SH-SY5Y (cell line): ENCODE measurements around the gene PCDHB12.

Experiments used
- GATA2 ChIP-seq: IDR thresholded peaks from 2 replicates; pipeline ENCODE4 v1.6.1; 2011; ENCODE audit warnings: mild to moderate bottlenecking, low read depth, low read length
- GATA3 ChIP-seq: IDR thresholded peaks from 2 replicates; pipeline ENCODE4 v1.6.1; 2011; ENCODE audit warnings: low read depth, mild to moderate bottlenecking, low read length, moderate library complexity

GRCh38 chr5:141208478-141208877 lies at the start of gene PCDHB12:
- TF ChIP-seq GATA2: no peak
- TF ChIP-seq GATA3: no peak
